HepG2 (cell line): ENCODE results near the gene METTL22. TPM values are rescaled to one million over a fixed set of nuclear protein-coding genes. Genes with fewer than 3 reads are reported as not detected.

Experiments
- ATAC-seq: fragments of 200-7000 bp; cut with Tn5 transposase; 3 replicates; pipeline ENCODE4 v1.9.1; 2020; ENCODE audit warnings: mild to moderate bottlenecking, moderate library complexity
- BruUV-seq: library from RNA; stranded (reverse); fragments of 400-500 nt; replicated peaks from 2 replicates; lab custom pipeline; 2021; lab: Mats Ljungman, UMichigan
- CTCF ChIA-PET: fragments of 300-600 bp; formaldehyde crosslinking; extraction: SDS; loops from one replicate; lab custom pipeline; 2021; ENCODE audit warnings: low total read pairs, inconsistent platforms, low intra/inter-chr PET ratio; lab: Yijun Ruan, JAX
- POLR2A ChIA-PET: fragments of 350-600 bp; sonication (Branson Sonifier 250); formaldehyde crosslinking; loops from one replicate; lab custom pipeline; 2020; ENCODE audit warnings: antibody characterized with exemption, inconsistent platforms; lab: Yijun Ruan, JAX
- DNase-seq: peaks from one replicate; pipeline ENCODE4 v3.0.0-alpha.2; 2015; ENCODE audit warnings: low spot score
- FAIRE-seq: peaks from 3 replicates; lab custom pipeline; 2011; peaks lifted over from hg19 to GRCh38; lab: Jason Lieb, UNC
- H2AFZ ChIP-seq: one replicate; pipeline ENCODE4 v1.6.1; 2011; ENCODE audit warnings: low read length, inconsistent platforms
- H3K27ac ChIP-seq: fragments of 300-600 bp; 3 replicates; pipeline ENCODE4 v1.8.0; 2011; ENCODE audit warnings: mixed run types, mild to moderate bottlenecking, mixed read lengths, low read length, inconsistent platforms; ENCODE audit not compliant: insufficient read depth; ENCODE audit errors: extremely low read length
- H3K27me3 ChIP-seq, 2 experiments: fragments of 200-600 bp in 1 of 2; 2 replicates in 1 of 2; 3 replicates in 1 of 2; pipeline versions ENCODE4 v1.6.0 to v1.8.0; 2011; ENCODE audit warnings: low read length in 2 of 2, mild to moderate bottlenecking in 2 of 2, moderate library complexity in 2 of 2, inconsistent platforms in 1 of 2; ENCODE audit not compliant: insufficient read depth in 2 of 2, control insufficient read depth in 1 of 2
- H3K36me3 ChIP-seq, 2 experiments: fragments of 200-600 bp in 1 of 2; replicated peaks in 1 of 2; 2 replicates in 1 of 2; 3 replicates in 1 of 2; pipeline versions ENCODE4 v1.5.1 to v1.8.0; 2011; ENCODE audit warnings: low read length in 2 of 2, inconsistent platforms in 1 of 2; ENCODE audit not compliant: insufficient read depth in 2 of 2, control insufficient read depth in 1 of 2
- H3K4me1 ChIP-seq: 2 replicates; pipeline ENCODE4 v1.5.1; 2012; ENCODE audit warnings: low read length, inconsistent platforms; ENCODE audit not compliant: insufficient read depth
- H3K4me2 ChIP-seq: 2 replicates; pipeline ENCODE4 v1.6.0; 2011; ENCODE audit warnings: low read depth, low read length, inconsistent platforms
- H3K4me3 ChIP-seq, 3 experiments: fragments of 200-600 bp in 1 of 3; sonication (generic), shearing (Covaris generic) in 1 of 3; replicated peaks in 1 of 3; 2 replicates each; pipeline ENCODE4 v1.5.1; 2011 to 2016; ENCODE audit warnings: low read length in 3 of 3, inconsistent platforms in 2 of 3, low read depth in 2 of 3, mild to moderate bottlenecking in 2 of 3, control low read depth in 1 of 3, mixed read lengths in 1 of 3; ENCODE audit not compliant: insufficient read depth in 1 of 3
- H3K79me2 ChIP-seq: one replicate; pipeline ENCODE4 v1.6.1; 2011; ENCODE audit warnings: low read length, inconsistent platforms; ENCODE audit not compliant: insufficient read depth
- H3K9ac ChIP-seq: 2 replicates; pipeline ENCODE4 v1.6.0; 2011; ENCODE audit warnings: mild to moderate bottlenecking, low read depth, low read length, inconsistent platforms; ENCODE audit not compliant: insufficient read depth
- H3K9me3 ChIP-seq: 2 replicates; pipeline ENCODE4 v1.5.1; 2012; ENCODE audit warnings: mild to moderate bottlenecking, low read length
- H4K20me1 ChIP-seq: 2 replicates; pipeline ENCODE4 v1.6.0; 2011; ENCODE audit warnings: inconsistent platforms, mild to moderate bottlenecking, low read length, moderate library complexity; ENCODE audit not compliant: insufficient read depth
- ARHGAP35 ChIP-seq: sonication (generic); formaldehyde crosslinking; IDR thresholded peaks from 2 replicates; pipeline ENCODE4 v1.9.0; 2022; ENCODE audit warnings: mild to moderate bottlenecking, inconsistent platforms, moderate library complexity, missing genetic modification reagents, borderline replicate concordance
- ATM ChIP-seq: fragments of 450-650 bp; IDR thresholded peaks from 2 replicates; pipeline ENCODE4 v1.7.1; 2017; ENCODE audit warnings: mild to moderate bottlenecking, borderline replicate concordance
- FOXK1 ChIP-seq: sonication (generic); formaldehyde crosslinking; IDR thresholded peaks from 2 replicates; pipeline ENCODE4 v1.4.0; 2020; ENCODE audit warnings: low read depth, missing genetic modification reagents, borderline replicate concordance
- HNRNPLL ChIP-seq: fragments of 200-400 bp; formaldehyde crosslinking; IDR thresholded peaks from 2 replicates; pipeline ENCODE4 v1.6.1; 2017; ENCODE audit warnings: mild to moderate bottlenecking, low read depth, low read length; ENCODE audit not compliant: poor library complexity, severe bottlenecking
- IRX3 ChIP-seq: sonication (generic); formaldehyde crosslinking; IDR thresholded peaks from 2 replicates; pipeline ENCODE4 v1.8.1; 2023; ENCODE audit warnings: mild to moderate bottlenecking, low read depth, missing genetic modification reagents, borderline replicate concordance
- MAF1 ChIP-seq: sonication (generic); formaldehyde crosslinking; IDR thresholded peaks from 2 replicates; pipeline ENCODE4 v1.5.0; 2020; ENCODE audit warnings: missing genetic modification reagents, borderline replicate concordance
- RBAK ChIP-seq: sonication (generic); formaldehyde crosslinking; IDR thresholded peaks from 2 replicates; pipeline ENCODE4 v1.5.1; 2020; ENCODE audit warnings: mild to moderate bottlenecking, missing genetic modification reagents
- SMARCC2 ChIP-seq: fragments of 450-650 bp; IDR thresholded peaks from 2 replicates; pipeline ENCODE4 v1.6.1; 2017; ENCODE audit warnings: antibody characterized with exemption, mild to moderate bottlenecking
- SOX5 ChIP-seq: IDR thresholded peaks from 2 replicates; pipeline ENCODE4 v1.6.1; 2016; ENCODE audit warnings: borderline replicate concordance
- TFE3 ChIP-seq: IDR thresholded peaks from 2 replicates; pipeline ENCODE4 v1.6.1; 2016
- ZFP36L2 ChIP-seq: sonication (generic); formaldehyde crosslinking; IDR thresholded peaks from 2 replicates; pipeline ENCODE4 v1.4.0; 2020; ENCODE audit warnings: missing genetic modification reagents
- ZNF138 ChIP-seq: sonication (generic); formaldehyde crosslinking; IDR thresholded peaks from 2 replicates; pipeline ENCODE4 v1.5.0; 2020; ENCODE audit warnings: mild to moderate bottlenecking, low read depth, missing genetic modification reagents
- ZNF639 ChIP-seq: conservative IDR thresholded peaks from 2 replicates; pipeline ENCODE4 v1.6.1; 2018; ENCODE audit warnings: missing genetic modification reagents
- WGBS: methylation state at CpG from one replicate; pipeline ENCODE4 v1.1.6; 2017; ENCODE audit warnings: low lambda C conversion rate; 5-methylcytosine and 5-hydroxymethylcytosine counted together
- in situ Hi-C: cut with HindIII; loops from 2 replicates; pipeline ENCODE4 v1.10.0; 2017; ENCODE audit warnings: low pct_unique_long_range_greater_than_20kb; ENCODE audit not compliant: extremely low pct_ligation_motif_present
- intact Hi-C: fragments of 100-400 bp; cut with micrococcal nuclease; formaldehyde crosslinking; loops from one replicate; pipeline ENCODE4 v1.10.0; 2022; ENCODE audit not compliant: unreplicated experiment
- polyA plus RNA-seq, 8 experiments: library from polyadenylated mRNA; depleted of rRNA in 3 of 8; stranded (reverse) in 7 of 8; unstranded in 1 of 8; fragments of >200 nt; fragmentation: Illumina TruSeq in 4 of 8; extraction: Trizol in 4 of 8; gene quantifications; 2 replicates each; pipeline versions ENCODE4 v1.2.1 to v1.2.3, GENCODE V29; 2011 to 2016; ENCODE audit warnings: low read depth in 4 of 8, missing spikeins in 1 of 8, mixed read lengths in 1 of 8; ENCODE audit not compliant: insufficient read depth in 1 of 8
- total RNA-seq, 5 experiments: library from RNA; depleted of rRNA; stranded (reverse); fragments of >200 nt; fragmentation: Illumina TruSeq; extraction: Trizol; gene quantifications; 2 replicates each; pipeline ENCODE4 v1.2.3, GENCODE V29; 2016; ENCODE audit warnings: low read depth in 1 of 5
- TF ChIP-seq, protein P1 (sequence below): sonication (generic); formaldehyde crosslinking; IDR thresholded peaks from 2 replicates; pipeline ENCODE4 v1.4.0; 2020; ENCODE audit warnings: missing genetic modification reagents, borderline replicate concordance

METTL22 gene
- total and polyA plus RNA-seq, 2 of the 13 experiments (the other 11 are each of a cell fraction or from before 2014, with no cell fraction given) = 36.2 to 94.8 TPM

DNA sequence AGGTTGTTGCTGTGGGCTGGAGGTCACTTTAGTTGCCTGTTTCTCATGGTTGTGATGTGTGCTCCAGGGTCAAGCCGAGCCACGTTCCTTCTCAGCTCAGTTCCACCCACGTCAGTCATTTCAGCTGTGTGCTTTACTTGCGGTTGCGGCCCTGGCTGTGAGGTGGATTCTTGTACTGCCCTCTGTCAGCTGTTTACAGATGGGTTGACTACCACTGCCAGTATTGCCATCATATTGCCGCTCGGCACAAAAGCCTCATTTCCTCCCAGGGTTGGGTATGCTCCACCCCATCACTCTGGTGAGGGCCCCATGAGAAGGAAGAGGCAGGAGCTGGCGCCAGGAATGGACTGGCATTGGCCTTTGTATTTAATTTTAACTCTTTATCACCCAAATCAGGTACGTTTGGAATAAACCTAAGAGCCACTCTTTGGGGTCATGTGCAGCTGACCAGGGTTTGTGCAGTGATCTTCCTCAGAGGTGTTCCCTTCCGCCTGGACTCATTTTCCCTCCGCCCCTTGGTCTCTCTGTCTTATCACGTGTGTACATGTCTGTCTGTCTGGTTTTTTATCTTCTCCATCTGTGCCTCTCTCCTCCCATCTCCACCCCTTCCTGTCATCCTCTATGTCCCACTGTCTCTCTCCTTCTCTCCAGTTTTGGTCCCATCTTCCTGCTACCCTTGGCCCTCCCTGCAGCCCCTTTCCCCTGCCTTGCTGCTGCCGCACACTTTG lies 25.0 kb downstream of the METTL22 start:
- BruUV-seq = no TSS peak
- in situ Hi-C loops = no loop called here
- WGBS = 96% methylated on average over 13 of the region's 13 CpGs
- no peak overlapping the region for H3K4me2 ChIP-seq
- DNase-seq = no peak
- intact Hi-C loops = no loop called here
- H2AFZ ChIP-seq = no peak overlapping the region
- no peak overlapping the region for H3K27ac ChIP-seq
- no peak for FAIRE-seq
- H3K4me1 ChIP-seq = peaks cover 10% of the 10 kb centered on the region
- H3K4me3 ChIP-seq = no peak overlapping the region
- H4K20me1 ChIP-seq = no peaks in the 10 kb centered on the region
- ChIA-PET CTCF (no interaction called here), POLR2A (no interaction called here)
- no peak overlapping the region for H3K9ac ChIP-seq
- no peaks in the 10 kb centered on the region for H3K27me3 ChIP-seq
- H3K9me3 ChIP-seq = no peaks in the 10 kb centered on the region
- no peaks in the 10 kb centered on the region for H3K79me2 ChIP-seq
- no peak for ATAC-seq
- peaks cover 54 to 71% of the 10 kb centered on the region in 2 experiments for H3K36me3 ChIP-seq
- TF ChIP-seq IRX3 (CRISPR knock-in tag) = no peak
- TF ChIP-seq SOX5 (CRISPR knock-in tag) = no peak
- TF ChIP-seq RBAK (CRISPR knock-in tag) = no peak
- TF ChIP-seq FOXK1 (CRISPR knock-in tag) = no peak
- TF ChIP-seq ATM = peak; percentile 33; the same call in 1 of the 2 replicates
- no peak for TF ChIP-seq ZNF639
- no peak for TF ChIP-seq ZFP36L2
- no peak for TF ChIP-seq MAF1 (CRISPR knock-in tag)
- 0 out of 2 replicates have a peak, but pooled peaks have one; percentile 30 for TF ChIP-seq ZNF138 (CRISPR knock-in tag)
- TF ChIP-seq TFE3 = no peak
- TF ChIP-seq ARHGAP35 = no peak
- TF ChIP-seq, protein P1, sequence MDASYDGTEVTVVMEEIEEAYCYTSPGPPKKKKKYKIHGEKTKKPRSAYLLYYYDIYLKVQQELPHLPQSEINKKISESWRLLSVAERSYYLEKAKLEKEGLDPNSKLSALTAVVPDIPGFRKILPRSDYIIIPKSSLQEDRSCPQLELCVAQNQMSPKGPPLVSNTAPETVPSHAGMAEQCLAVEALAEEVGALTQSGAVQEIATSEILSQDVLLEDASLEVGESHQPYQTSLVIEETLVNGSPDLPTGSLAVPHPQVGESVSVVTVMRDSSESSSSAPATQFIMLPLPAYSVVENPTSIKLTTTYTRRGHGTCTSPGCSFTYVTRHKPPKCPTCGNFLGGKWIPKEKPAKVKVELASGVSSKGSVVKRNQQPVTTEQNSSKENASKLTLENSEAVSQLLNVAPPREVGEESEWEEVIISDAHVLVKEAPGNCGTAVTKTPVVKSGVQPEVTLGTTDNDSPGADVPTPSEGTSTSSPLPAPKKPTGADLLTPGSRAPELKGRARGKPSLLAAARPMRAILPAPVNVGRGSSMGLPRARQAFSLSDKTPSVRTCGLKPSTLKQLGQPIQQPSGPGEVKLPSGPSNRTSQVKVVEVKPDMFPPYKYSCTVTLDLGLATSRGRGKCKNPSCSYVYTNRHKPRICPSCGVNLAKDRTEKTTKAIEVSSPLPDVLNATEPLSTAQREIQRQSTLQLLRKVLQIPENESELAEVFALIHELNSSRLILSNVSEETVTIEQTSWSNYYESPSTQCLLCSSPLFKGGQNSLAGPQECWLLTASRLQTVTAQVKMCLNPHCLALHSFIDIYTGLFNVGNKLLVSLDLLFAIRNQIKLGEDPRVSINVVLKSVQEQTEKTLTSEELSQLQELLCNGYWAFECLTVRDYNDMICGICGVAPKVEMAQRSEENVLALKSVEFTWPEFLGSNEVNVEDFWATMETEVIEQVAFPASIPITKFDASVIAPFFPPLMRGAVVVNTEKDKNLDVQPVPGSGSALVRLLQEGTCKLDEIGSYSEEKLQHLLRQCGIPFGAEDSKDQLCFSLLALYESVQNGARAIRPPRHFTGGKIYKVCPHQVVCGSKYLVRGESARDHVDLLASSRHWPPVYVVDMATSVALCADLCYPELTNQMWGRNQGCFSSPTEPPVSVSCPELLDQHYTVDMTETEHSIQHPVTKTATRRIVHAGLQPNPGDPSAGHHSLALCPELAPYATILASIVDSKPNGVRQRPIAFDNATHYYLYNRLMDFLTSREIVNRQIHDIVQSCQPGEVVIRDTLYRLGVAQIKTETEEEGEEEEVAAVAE (CRISPR knock-in tag) = no peak
- no peak for TF ChIP-seq SMARCC2
- TF ChIP-seq HNRNPLL = no peak
